Measurements from ENCODE around the gene HERC4.
"Not testable (repeated sequence)": the region's sequence is repeated elsewhere in the genome, so short reads cannot be mapped to it uniquely, and the experiment has no call there.

The HERC4 gene

GRCh38 chr10:67955614-67956013, 119.5 kb downstream of the HERC4 start:
- no peak for DNase-seq (ENCODE audit: low read depth)

DNA sequence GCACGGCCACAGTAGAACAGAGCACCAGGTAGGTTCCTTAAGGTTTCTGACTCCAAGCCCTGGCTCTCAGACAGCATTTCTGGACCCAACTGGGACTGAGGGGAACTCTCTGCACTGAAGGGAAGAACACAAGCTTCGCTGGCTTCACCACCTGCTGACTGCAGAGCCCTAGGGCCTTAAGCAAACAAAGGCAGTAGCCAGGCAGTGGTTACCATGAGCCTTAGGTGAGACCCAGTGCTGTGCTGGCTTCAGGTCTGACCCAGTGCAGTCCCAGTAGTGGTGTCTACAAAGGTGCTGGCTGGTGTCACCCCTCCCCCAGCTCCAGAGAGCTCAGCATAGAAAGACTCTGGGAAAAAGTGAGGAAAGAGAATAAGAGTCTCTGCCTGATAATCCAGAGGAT, 131.2 kb downstream of the HERC4 start:
- no peak for DNase-seq (ENCODE audit: low read depth)

DNA sequence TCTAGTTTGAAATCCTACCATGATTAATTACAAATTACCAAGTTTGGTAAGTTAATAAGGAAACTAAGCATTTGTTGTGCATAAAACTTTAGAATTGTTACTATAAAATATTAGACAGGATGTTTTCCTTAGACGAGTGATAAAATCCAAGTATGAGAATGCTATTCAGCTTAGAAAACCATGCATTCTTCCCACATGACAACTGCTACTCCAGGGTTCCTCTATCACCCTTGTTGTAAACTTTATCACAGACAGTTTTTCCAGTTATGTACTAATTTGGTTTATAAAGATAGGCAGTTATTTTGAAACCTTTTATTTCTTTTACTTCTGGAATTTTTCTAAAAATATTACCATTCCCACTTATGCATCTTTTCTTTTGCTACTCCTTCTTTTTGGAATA, 138.7 kb downstream of the HERC4 start:
- no peak for DNase-seq (ENCODE audit: low read depth)

DNA sequence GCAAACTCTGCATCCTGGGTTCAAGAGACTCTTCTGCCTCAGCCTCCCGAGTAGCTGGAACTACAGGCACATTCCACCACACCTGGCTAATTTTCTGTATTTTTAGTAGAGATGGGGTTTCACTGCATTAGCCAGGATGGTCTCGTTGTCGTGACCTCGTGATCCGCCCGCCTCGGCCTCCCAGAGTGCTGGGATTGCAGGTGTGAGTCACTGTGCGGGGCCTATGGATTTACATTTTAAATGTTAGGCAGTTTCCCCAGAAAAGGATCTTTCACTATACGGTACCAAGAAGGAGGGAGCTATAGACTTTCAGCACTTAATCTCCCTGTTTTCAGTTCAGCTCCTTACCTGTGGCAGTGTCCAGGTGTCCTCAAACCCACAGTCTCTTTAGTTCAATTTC, 139.9 kb downstream of the HERC4 start:
- DNase-seq (ENCODE audit: low read depth) = no peak

DNA sequence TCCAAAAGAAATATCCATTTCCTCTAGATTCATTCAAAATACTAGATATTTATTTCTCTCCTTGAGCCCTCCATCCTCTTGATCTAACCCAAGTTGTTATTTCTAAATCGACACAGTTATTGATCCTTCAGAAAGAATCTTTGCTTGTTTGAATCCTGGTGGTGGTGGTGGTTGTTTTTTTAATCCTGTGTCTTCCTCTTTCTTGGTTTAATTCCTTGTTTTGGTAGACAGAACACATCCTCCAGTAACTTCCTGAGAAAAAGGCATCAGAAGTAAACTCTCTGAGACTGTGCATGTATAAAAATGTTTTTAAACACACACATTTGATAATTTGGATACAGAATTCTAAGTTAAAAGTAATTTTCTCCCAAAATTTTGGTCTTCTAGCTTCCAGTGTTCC, 140.7 kb downstream of the HERC4 start:
- no peak for DNase-seq (ENCODE audit: low read depth)

- no peak for DNase-seq (ENCODE audit: low read depth)
Observed at GRCh38 chr10:67933199-67933598, 141.9 kb downstream of the HERC4 start.

GRCh38 chr10:67926951-67927350, 148.1 kb downstream of the HERC4 start:
- no peak for DNase-seq (ENCODE audit: low read depth)

DNA sequence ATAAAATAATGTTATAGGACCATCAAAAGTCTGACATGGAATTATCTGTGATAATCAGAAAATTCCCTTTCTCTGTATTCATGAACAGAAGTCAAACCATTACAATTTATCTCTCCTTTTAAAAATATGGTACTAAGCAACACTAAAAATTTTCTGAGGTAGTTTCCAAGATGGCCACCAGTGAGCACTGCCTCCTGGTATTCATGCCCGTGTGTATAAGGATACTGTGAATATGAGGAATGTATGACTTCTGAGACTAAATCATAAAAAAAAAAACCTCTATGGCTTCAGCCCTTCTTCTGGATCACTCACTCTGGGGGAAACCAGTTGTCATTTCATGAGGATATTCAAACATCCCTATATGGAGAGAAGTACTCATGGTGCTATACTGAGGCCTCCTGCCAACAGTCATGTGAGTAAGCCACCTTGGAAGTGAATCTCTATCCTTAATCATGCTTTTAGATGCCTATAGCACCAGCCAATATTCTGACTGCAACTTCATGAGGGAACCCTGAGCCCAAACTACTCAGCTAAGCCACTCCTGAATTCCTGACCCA, 149.6 kb downstream of the HERC4 start:
- DNase-seq (ENCODE audit: low read depth) = no peak

DNA sequence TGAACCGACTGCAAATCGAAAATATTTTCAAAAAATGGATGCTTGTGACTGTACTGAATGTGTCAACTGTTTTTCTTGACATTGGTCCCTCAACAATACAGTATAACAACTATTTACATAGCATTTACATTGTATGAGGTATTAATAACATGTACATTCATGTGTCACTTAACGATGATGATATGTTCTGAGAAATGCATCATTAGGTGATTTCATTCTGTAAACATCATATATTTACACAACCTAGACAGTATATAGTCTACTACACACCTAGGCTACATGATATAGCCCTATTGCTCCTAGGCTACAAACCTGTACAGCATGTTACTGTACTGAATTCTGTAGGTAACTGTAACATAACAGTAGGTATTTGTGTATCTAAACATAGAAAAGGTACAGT, 150.9 kb downstream of the HERC4 start:
- DNase-seq (ENCODE audit: low read depth) = no peak

GRCh38 chr10:67923551-67923950, 151.5 kb downstream of the HERC4 start:
- no peak for DNase-seq (ENCODE audit: low read depth)

DNA sequence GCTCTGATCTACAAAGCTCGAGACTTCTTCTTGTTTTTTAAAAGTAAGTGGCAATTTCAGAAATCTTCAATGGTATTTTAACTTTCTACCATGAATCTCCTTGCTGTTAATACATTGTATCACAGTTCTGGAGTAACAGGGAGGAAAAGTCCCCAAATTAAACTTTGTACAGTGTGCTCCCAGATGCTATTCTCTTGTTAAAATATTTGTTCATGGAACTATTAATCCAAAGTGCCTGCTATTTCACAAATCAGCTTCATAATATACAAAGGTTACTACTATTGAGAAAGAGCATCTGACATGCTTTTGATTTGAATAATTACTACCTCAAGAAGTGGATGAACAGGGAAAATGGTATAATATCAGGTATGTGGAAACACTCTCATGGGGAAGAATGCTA, 154.0 kb downstream of the HERC4 start:
- DNase-seq (ENCODE audit: low read depth) = no peak

GRCh38 chr10:67917679-67918078, 157.4 kb downstream of the HERC4 start:
- DNase-seq (ENCODE audit: low read depth) = no peak

DNA sequence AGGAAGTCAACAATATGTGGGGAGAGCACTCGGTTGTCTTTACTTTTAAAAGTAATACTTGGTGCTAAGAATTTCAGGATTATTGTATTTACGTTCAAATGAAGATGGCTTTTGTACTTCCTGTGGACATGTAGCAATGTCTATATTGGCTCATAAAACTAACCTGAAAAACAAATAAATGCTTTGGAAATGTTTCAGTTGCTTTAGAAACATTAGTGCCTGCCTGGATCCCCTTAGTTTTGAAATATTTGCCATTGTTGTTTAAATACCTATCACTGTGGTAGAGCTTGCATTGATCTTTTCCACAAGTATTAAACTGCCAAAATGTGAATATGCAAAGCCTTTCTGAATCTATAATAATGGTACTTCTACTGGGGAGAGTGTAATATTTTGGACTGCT, 157.9 kb downstream of the HERC4 start:
- DNase-seq (ENCODE audit: low read depth) = no peak

GRCh38 chr10:67914777-67915340, 160.2 kb downstream of the HERC4 start:
- DNase-seq (ENCODE audit: low read depth) = no peak

- no peak for DNase-seq (ENCODE audit: low read depth)
Observed at GRCh38 chr10:67912331-67912946, 162.6 kb downstream of the HERC4 start.

DNA sequence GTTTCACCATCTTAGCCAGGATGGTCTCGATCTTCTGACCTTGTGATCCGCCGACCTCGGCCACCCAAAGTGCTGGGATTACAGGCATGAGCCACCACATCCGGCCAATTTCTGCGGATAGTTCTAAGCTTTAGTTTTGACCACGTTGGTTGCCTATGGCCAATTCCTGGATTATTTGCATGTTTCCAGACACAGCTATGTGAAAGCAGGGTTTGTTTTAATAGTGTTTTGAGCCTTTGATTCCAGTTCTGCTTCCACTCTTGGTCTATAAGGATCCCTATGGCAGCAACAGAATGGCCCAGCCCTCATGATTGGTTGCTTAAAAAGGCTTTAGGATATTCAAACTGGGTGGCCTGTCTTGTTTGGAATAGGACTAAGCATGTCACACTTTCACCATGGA, 171.5 kb downstream of the HERC4 start:
- no peak for DNase-seq (ENCODE audit: low read depth)

GRCh38 chr10:67893637-67894036, 181.4 kb downstream of the HERC4 start:
- DNase-seq (ENCODE audit: low read depth) = no peak

DNA sequence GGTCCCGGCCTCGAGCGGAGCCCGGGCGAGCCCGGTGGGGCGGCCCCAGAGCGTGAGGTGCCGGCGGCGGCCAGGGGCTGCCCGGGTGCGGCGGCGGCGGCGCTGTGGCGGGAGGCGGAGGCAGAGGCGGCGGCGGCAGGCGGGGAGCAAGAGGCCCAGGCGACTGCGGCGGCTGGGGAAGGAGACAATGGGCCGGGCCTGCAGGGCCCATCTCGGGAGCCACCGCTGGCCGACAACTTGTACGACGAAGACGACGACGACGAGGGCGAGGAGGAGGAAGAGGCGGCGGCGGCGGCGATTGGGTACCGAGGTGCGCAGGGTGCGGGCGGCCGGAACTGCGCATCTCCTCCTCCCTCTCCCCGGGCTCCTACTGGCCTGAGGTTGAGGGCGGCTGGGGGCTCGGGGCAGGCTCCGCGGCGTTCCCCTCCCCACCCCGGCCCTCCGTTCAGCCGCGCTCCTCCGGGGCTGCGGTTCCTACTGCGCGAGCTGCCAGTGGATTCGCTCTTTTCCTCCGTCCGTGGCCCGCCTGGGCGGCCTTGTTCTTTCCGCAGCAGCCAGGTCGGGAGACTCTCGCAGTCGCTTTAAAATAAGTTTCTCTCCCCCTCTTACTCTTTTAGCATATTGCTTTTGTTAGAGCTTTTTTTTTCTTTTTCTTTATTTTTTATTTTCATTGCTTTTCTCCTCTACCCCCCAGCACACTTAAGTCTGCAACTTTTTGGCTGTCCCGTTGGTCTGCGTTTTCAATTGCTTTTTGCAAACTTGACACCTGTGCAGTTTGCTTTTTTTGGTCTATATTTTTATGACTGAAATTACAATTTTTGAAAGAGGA, 190.0 kb downstream of the HERC4 start:
- peak; percentile 68 for DNase-seq (ENCODE audit: low read depth)

DNA sequence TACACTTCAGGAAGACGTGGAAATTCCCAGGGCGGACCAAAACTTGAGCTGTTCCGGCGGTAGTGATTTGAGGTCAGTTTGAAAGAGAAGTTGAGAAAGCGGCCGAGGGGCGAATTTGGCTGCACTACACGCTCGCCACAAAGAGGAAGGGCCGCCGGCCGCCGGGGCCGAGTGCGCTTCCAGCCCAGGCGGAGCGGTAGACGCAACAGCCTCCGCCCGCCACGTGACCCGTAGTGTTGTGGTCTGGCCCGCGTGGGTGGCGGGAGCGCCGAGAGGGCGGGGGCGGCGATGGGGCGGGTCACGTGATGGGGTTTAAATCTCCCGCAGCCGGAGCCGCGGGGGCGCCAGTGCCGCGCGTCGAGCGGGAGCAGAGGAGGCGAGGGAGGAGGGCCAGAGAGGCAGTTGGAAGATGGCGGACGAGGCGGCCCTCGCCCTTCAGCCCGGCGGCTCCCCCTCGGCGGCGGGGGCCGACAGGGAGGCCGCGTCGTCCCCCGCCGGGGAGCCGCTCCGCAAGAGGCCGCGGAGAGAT, 190.7 kb downstream of the HERC4 start, which contains the start of gene SIRT1:
Gene SIRT1, plus strand, starts transcription at position 344 of the 529 bp plus-strand sequence. Its CDS starts 66 bp downstream, at position 410.
- peak; percentile 90 for DNase-seq (ENCODE audit: low read depth)

DNA sequence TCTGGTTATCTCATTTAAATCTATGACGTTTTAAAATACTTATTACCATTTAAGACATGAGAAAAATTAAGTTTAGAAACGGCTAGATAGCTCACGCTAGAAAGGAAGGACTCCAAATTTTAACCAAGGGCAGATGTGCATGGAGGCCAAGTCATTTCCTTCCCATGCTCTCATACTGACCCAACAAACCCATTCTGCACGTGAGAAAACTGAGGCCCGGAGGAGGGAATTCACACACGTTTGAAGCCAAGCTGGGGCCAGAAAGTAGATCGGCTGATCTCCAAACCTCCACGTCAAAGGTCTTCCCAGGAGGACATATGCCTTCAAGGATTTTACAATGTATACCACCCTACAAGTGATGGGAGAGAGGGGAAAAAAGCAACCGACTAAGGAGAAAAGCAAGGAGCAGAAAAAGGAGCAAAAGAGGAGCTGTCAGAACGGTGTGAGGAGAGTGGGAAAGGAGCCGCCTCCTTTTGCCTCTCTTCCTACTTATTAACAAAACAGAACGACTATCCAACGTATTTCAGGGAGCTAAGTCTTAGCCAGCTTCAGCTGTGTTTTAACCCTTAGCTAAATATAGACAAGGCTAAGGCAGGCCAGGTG, 191.3 kb downstream of the HERC4 start:
- DNase-seq (ENCODE audit: low read depth) = no peak

- no peak for DNase-seq (ENCODE audit: low read depth)
Observed at GRCh38 chr10:67878133-67878532, 196.9 kb downstream of the HERC4 start.

- not testable (repeated sequence) for DNase-seq (ENCODE audit: low read depth)
Observed at GRCh38 chr10:67877421-67877820, 197.7 kb downstream of the HERC4 start.

Data from stimulated activated CD8-positive, alpha-beta memory T cell treated with anti-CD3 and anti-CD28 coated beads, Interleukin-4, amount 100 ng/mL, for 24 hours (primary cell).